HepG2 (cell line): ENCODE measurements around the gene NUDCD2. TPM values are rescaled to one million over a fixed set of nuclear protein-coding genes. Genes with fewer than 3 reads are reported as not detected.
A peak's percentile ranks its signal among the peaks of the same experiment; 100 is the strongest.

Experiments
- AKNA ChIP-seq: sonication (generic); formaldehyde crosslinking; IDR thresholded peaks from 2 replicates; pipeline ENCODE4 v1.4.0; 2020; ENCODE audit warnings: missing genetic modification reagents, borderline replicate concordance
- CCAR2 ChIP-seq: fragments of 200-400 bp; formaldehyde crosslinking; optimal IDR thresholded peaks from 2 replicates; pipeline ENCODE3; 2018; ENCODE audit warnings: low read depth, mild to moderate bottlenecking, low read length, moderate library complexity
- EEA1 ChIP-seq: sonication (generic); formaldehyde crosslinking; IDR thresholded peaks from 2 replicates; pipeline ENCODE4 v1.5.1; 2020; ENCODE audit warnings: mild to moderate bottlenecking, missing genetic modification reagents, borderline replicate concordance
- EHMT2 ChIP-seq: fragments of 200-600 bp; sonication (generic); IDR thresholded peaks from 2 replicates; pipeline ENCODE4 v1.7.0; 2017; ENCODE audit warnings: antibody characterized with exemption, low read depth, low read length, borderline replicate concordance
- FOXK1 ChIP-seq: sonication (generic); formaldehyde crosslinking; IDR thresholded peaks from 2 replicates; pipeline ENCODE4 v1.4.0; 2020; ENCODE audit warnings: low read depth, missing genetic modification reagents, borderline replicate concordance
- KLF9 ChIP-seq: IDR thresholded peaks from 2 replicates; pipeline ENCODE4 v1.6.1; 2016; ENCODE audit warnings: low read depth
- MIXL1 ChIP-seq: IDR thresholded peaks from 2 replicates; pipeline ENCODE4 v1.6.1; 2016
- NFE2L1 ChIP-seq: sonication (generic); formaldehyde crosslinking; IDR thresholded peaks from 2 replicates; pipeline ENCODE4 v1.4.0; 2020; ENCODE audit warnings: missing genetic modification reagents, mild to moderate bottlenecking, borderline replicate concordance
- RBAK ChIP-seq: sonication (generic); formaldehyde crosslinking; IDR thresholded peaks from 2 replicates; pipeline ENCODE4 v1.5.1; 2020; ENCODE audit warnings: mild to moderate bottlenecking, missing genetic modification reagents
- RXRB ChIP-seq: IDR thresholded peaks from 2 replicates; pipeline ENCODE4 v1.6.1; 2016; ENCODE audit warnings: borderline replicate concordance, missing genetic modification reagents, missing compliant biosample characterization
- SMARCC2 ChIP-seq: fragments of 450-650 bp; IDR thresholded peaks from 2 replicates; pipeline ENCODE4 v1.6.1; 2017; ENCODE audit warnings: antibody characterized with exemption, mild to moderate bottlenecking
- ZHX1 ChIP-seq: sonication (generic); formaldehyde crosslinking; IDR thresholded peaks from 2 replicates; pipeline ENCODE4 v1.8.1; 2022; ENCODE audit warnings: low read depth, mild to moderate bottlenecking, missing genetic modification reagents
- polyA plus RNA-seq, 8 experiments: library from polyadenylated mRNA; depleted of rRNA in 3 of 8; stranded (reverse) in 7 of 8; unstranded in 1 of 8; fragments of >200 nt; fragmentation: Illumina TruSeq in 4 of 8; extraction: Trizol in 4 of 8; gene quantifications; 2 replicates each; pipeline versions ENCODE4 v1.2.1 to v1.2.3, GENCODE V29; 2011 to 2016; ENCODE audit warnings: low read depth in 4 of 8, missing spikeins in 1 of 8, mixed read lengths in 1 of 8; ENCODE audit not compliant: insufficient read depth in 1 of 8
- total RNA-seq, 5 experiments: library from RNA; depleted of rRNA; stranded (reverse); fragments of >200 nt; fragmentation: Illumina TruSeq; extraction: Trizol; gene quantifications; 2 replicates each; pipeline ENCODE4 v1.2.3, GENCODE V29; 2016; ENCODE audit warnings: low read depth in 1 of 5
- TF ChIP-seq, protein P1 (sequence below): sonication (generic); formaldehyde crosslinking; IDR thresholded peaks from 2 replicates; pipeline ENCODE4 v1.4.0; 2020; ENCODE audit warnings: missing genetic modification reagents
- TF ChIP-seq, protein P2 (sequence below): sonication (generic); formaldehyde crosslinking; IDR thresholded peaks from 2 replicates; pipeline ENCODE4 v1.5.0; 2020; ENCODE audit warnings: missing genetic modification reagents, mild to moderate bottlenecking, borderline replicate concordance

Gene NUDCD2
- total and polyA plus RNA-seq, 2 of the 13 experiments (the other 11 are each of a cell fraction or from before 2014, with no cell fraction given), result 14.8 to 39.2 TPM

GRCh38 chr5:163459819-163460561 lies at the start of gene NUDCD2 (continued):
- TF ChIP-seq AKNA (CRISPR knock-in tag) (peak; percentile 60; the same call in 1 of the 2 replicates), SMARCC2 (no peak), EHMT2 (no peak), EEA1 (CRISPR knock-in tag) (peak; percentile 92; the same call in 1 of the 2 replicates), NFE2L1 (no peak), CCAR2 (no peak), MIXL1 (CRISPR knock-in tag) (no peak; the same call in none of the 2 replicates), RXRB (CRISPR knock-in tag) (peak; percentile 23; the same call in 1 of the 2 replicates), KLF9 (CRISPR knock-in tag) (0 out of 2 replicates have a peak, but pooled peaks have one; percentile 34), RBAK (CRISPR knock-in tag) (no peak), FOXK1 (no peak), ZHX1 (CRISPR knock-in tag) (peak; percentile 59)
- TF ChIP-seq, protein P1, sequence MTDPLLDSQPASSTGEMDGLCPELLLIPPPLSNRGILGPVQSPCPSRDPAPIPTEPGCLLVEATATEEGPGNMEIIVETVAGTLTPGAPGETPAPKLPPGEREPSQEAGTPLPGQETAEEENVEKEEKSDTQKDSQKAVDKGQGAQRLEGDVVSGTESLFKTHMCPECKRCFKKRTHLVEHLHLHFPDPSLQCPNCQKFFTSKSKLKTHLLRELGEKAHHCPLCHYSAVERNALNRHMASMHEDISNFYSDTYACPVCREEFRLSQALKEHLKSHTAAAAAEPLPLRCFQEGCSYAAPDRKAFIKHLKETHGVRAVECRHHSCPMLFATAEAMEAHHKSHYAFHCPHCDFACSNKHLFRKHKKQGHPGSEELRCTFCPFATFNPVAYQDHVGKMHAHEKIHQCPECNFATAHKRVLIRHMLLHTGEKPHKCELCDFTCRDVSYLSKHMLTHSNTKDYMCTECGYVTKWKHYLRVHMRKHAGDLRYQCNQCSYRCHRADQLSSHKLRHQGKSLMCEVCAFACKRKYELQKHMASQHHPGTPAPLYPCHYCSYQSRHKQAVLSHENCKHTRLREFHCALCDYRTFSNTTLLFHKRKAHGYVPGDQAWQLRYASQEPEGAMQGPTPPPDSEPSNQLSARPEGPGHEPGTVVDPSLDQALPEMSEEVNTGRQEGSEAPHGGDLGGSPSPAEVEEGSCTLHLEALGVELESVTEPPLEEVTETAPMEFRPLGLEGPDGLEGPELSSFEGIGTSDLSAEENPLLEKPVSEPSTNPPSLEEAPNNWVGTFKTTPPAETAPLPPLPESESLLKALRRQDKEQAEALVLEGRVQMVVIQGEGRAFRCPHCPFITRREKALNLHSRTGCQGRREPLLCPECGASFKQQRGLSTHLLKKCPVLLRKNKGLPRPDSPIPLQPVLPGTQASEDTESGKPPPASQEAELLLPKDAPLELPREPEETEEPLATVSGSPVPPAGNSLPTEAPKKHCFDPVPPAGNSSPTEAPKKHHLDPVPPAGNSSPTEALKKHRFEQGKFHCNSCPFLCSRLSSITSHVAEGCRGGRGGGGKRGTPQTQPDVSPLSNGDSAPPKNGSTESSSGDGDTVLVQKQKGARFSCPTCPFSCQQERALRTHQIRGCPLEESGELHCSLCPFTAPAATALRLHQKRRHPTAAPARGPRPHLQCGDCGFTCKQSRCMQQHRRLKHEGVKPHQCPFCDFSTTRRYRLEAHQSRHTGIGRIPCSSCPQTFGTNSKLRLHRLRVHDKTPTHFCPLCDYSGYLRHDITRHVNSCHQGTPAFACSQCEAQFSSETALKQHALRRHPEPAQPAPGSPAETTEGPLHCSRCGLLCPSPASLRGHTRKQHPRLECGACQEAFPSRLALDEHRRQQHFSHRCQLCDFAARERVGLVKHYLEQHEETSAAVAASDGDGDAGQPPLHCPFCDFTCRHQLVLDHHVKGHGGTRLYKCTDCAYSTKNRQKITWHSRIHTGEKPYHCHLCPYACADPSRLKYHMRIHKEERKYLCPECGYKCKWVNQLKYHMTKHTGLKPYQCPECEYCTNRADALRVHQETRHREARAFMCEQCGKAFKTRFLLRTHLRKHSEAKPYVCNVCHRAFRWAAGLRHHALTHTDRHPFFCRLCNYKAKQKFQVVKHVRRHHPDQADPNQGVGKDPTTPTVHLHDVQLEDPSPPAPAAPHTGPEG (CRISPR knock-in tag), result peak; percentile 85
- TF ChIP-seq, protein P2, sequence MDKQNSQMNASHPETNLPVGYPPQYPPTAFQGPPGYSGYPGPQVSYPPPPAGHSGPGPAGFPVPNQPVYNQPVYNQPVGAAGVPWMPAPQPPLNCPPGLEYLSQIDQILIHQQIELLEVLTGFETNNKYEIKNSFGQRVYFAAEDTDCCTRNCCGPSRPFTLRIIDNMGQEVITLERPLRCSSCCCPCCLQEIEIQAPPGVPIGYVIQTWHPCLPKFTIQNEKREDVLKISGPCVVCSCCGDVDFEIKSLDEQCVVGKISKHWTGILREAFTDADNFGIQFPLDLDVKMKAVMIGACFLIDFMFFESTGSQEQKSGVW, result no peak
